Frontal cortex (tissue), 4 donors: ENCODE measurements around the gene ZNF516. TPM values are rescaled to one million over a fixed set of nuclear protein-coding genes. Genes with fewer than 3 reads are reported as not detected.

Source experiments
- DNase-seq, 2 donors: peaks; one replicate each; pipeline ENCODE4 v3.0.0; 2012; ENCODE audit warnings: low spot score in 2 of 2
- FAIRE-seq: peaks from 2 replicates; lab custom pipeline; 2012; peaks lifted over from hg19 to GRCh38; lab: Jason Lieb, UNC
- total RNA-seq: library from RNA; depleted of rRNA; stranded (reverse); fragments of >200 nt; gene quantifications from one replicate; pipeline ENCODE4 v1.2.3, GENCODE V29; 2014
- donor health status: control.
- donor health status: control.
- donor health status: control.

The ZNF516 gene
- total RNA-seq, 1 donor from 2014 or later = 14.3 TPM

DNA sequence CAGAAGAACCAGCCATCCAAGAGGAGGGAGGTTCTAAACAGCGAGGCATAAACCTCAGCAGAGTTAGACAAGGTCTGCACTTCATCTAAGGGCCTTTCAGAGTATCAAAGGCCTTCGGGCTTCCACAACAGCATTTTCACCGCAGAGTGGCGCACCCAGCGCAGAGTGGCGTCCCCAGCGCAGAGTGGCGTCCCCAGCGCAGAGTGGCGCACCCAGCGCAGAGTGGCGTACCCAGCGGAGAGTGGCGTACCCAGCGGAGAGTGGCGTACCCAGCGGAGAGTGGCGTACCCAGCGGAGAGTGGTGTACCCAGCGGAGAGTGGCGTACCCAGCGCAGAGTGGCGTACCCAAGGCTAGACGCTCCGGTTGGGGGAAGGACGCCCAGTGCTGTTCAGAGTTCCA, 137.9 kb downstream of the ZNF516 start:
- FAIRE-seq (no peak), DNase-seq (no peak)

DNA sequence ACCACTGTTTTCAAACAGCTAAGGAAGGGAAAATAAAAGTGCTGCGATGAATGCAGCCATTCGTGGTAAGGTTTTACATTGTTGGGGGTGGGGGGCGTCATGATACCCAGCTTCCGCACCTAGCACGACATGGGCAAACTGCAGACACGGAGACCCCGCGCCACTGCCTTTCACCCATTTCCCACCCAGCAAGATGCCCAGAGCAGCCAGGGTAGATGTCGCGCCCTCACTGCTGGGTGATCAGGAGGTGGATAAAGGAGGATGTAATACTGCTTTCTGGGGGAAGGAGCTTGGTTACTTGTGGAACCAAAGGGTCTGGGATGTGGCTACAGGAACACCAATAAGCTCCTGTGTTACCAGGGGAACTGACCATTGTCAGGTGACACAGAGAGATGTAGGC, 138.4 kb downstream of the ZNF516 start:
- FAIRE-seq (no peak), DNase-seq (no peak)

DNA sequence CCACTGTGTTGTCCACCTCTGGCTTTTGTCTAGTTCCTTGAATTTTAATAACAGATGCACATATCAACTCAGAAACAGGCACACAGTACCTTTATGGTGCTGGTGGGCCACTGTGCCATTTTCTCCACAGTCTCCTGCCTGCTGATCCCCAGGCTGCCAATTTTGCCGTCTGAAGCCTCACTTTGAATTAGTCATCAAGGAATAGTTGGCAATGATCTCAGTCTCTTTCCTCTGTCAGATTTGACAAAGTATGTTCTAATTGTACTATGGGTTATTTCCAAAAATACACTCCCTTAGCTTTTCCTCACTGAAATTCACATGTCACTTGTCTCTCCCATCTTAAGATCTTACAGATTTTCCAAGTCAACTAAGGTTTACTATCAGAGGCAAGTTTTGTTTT, 140.7 kb downstream of the ZNF516 start:
- FAIRE-seq = no peak
- no peak for DNase-seq

DNA sequence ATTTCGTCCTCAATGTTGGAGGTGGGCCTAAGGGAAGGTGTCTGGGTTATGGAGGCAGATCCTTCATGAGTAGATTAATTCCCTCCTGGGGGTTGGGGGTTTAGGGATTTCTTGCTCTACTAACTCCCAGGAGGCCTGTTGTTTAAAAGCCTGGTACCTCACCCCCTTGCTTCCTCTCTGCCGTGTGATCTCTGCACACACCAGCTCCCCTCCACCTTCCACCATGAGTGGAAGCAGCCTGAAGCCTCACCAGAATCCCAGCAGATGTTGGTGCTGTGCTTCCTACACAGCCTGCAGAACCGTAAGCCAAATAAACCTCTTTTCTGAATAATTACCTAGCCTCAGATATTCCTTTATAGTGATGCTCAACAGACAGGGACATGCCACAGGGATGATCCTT, 141.5 kb downstream of the ZNF516 start:
- DNase-seq (no peak), FAIRE-seq (no peak)

DNA sequence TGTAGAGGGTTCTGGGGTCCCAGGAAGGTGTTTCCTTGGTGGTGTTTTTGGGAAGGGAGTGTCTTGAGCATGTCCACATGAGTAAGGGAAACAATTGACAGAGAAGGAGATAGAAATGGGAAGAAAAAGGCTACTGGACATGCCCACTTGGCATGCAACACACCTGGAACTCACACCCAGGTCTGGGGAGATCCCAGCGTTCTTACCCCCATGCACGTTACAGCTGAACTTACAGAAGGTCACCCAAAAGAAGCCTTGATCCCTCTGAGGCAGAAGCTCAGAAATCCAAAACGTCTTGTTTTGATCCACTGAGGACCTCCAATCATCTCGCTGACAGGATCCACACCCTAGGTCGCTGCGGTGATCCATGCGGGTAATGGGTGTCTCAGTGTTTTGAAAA, 142.0 kb downstream of the ZNF516 start:
- DNase-seq (no peak), FAIRE-seq (no peak)

DNA sequence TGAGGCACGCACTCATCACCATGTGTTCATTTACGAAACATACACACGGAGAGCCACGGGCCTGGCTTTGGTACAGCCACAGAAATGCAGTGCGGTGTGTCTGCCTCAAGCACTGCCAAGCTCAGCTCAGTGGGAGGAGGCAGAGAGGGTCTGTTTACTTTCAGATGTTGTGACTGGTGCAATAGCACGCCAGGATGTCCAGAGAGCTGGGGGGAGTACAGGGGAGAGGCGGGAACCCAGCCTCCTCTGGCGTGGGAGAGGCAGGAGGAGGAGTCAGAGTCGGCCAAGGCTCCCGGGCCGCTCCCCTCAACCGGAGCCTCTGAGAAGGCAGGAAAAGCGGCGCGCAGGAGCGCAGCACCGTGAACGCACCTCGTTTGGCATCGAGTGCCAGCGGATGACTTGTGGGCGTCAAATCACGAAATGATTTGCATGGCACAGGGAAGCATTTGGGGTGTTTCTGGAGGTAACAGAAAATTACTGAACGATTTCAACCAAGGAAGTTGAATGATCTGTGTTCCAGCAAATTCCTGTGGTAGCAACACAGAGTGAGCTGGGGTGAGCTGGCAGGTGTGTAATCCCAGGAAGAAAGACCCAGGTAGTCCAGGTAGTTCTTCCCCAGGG, 143.0 kb downstream of the ZNF516 start:
- no peak for FAIRE-seq
- peak in 1 of 2 donors; percentile 56 for DNase-seq

DNA sequence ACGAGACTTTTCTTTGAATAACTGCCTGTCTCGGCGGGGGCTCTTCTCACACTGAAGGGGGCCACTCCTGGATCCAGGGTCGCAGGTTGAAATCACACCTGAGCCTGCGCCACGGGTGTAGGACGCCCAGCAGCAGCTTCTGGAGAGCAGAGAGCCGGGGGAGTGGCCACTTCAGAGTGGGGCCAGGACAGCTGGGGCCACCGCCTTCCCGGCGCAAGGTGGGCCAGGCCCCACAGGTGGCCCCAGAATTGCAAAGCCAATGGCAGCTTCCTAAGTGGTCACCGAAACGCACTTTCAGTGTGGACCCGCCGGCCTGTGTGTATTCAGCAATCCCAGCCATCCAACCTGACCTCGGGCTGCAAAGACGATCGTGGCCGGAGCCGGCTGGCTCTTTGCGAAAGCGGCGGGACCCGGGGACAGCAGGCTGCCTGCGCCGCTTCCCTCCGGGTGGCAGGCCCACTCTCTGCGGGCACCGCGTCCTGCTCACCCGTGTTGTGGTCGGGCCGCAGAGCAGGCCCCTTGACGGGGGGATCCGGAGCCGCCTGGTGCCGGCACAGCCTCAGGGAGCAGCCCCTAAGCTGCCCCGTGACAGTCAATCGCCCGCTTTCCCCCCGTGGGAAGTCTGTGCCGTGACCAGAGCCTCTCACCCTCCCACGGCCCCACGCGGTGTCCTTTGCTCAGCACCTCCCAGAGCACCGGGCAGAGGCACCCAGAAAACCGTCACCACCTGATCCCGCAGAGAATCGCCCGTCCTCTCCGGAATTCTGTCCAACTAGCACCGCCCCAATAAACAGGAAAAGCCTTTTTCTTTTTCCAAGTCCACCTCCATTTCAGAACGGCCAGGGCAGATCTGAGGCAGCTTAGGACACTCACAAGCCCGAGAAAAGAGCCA, 144.7 kb downstream of the ZNF516 start:
- DNase-seq = no peak
- no peak for FAIRE-seq

DNA sequence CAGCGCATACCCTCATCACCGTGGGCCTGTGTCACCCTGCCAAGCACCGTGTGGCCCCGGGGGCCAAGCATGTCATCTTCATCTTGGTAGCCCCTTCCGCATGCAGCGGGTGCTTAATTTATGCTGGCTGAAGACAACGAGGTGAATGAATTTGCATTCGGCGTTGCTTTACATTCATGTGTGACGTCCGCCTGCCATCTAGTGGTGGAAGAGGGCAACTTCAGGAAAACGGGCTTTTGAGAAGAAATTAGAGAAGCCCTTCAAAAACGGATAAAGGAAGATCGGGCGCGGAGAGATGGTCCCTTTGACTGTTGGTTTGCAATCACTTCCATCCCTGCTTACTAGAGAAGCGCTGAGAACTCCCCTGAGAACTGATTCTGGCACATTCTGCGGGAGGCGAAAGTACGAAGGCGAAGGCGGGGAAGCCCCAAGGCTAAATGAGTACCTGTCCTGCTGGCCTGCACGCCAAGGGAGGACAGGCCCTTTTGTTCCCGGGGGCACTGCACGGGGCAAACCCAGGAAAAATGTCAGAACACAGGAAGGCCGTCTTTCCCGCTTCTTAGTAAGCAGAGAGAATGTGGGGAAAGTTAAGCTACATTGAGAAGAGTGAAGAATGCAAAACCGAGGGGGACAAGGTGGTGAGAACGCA, 145.9 kb downstream of the ZNF516 start:
- peak; percentile 69 to 76 for DNase-seq
- peak; percentile 13 for FAIRE-seq

DNA sequence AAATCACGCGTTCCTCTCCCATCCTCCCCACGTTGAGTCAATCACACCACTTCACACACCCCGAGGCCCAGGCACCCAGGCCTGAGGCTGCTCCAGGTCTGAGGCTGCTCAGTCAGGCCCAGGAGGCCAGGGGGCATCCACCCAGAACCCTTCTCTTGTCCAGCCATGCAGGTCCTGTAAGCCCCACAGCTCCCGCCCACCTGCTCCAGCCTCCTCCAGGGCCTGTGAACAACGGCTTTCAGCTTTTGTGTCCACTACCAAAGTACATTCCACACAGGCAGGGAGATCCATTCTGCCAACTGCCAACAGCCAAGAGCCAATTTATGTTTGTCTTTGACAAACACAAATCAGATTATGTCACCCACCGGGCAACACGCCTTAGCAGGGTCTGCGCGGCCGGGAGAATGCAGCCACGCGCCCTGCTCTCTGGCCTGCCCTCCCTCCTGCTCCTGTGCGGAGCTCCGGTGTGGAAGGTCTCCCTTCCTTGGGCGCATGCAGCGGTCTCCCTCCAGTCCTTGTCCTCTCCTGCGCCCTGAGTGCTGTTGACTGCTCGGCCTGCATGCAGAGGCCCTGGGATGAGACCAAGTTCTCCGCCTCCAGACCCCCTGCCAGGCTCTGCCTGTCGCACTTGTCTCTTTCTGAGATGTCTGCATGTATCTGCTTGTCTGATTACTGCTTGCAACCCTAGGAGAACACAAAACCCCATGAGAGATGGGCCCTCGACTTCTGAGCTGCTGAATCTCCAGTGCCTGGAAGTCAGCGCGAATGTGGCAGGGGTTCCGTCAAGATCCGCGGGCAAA, 146.6 kb downstream of the ZNF516 start:
- no peak for FAIRE-seq
- no peak for DNase-seq

DNA sequence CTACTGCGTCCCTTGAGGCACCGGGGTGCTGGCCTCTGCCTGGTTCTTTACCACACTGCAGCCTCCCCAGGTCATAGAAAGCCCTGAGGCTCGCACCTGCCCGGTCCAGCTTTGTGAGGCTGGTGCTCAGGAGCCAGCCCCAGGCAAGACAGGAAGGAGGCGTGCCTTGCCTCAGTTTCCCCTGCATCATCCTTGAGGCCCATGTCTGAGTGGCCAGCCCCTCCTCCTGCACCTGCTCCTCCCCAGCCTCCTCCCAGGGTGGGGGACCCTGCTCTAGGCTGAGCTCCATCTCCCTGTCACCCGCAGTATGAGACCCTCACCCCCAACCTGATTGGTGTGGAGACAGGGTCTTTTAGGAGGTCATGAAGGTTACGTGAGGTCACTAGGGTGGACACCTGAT, 147.7 kb downstream of the ZNF516 start:
- FAIRE-seq = no peak
- DNase-seq = no peak

DNA sequence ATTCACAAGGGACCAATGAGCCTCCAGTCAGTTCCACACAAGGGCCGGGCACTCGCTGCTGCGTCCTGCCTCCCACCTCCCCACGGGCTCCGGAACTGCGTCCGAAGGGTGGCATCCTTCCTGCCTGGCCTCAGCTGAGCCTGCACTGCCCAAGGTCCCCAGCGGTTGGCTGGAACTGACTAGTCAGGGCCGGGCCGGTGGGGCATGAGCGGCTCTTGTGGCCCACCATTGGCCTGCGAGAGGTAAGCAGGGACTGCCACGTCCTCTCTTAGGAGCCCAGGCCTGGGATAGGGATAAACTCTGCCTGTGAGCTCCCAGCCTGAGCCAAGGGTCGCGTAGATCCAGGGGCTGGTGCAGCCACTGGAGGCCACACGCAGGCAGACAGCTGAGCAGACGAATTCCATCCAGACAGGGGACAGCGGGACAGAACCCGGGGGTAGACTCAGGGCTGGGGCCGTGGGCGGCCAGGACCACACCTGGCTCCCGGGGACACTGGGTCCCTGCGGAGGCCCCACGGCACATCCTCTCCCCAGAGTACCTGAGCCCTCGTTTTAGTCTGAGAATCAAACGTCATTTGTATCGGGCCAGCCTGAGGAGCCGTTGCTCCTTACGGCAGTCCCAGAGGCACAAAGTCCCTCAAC, 148.4 kb downstream of the ZNF516 start:
- DNase-seq (no peak), FAIRE-seq (no peak)

DNA sequence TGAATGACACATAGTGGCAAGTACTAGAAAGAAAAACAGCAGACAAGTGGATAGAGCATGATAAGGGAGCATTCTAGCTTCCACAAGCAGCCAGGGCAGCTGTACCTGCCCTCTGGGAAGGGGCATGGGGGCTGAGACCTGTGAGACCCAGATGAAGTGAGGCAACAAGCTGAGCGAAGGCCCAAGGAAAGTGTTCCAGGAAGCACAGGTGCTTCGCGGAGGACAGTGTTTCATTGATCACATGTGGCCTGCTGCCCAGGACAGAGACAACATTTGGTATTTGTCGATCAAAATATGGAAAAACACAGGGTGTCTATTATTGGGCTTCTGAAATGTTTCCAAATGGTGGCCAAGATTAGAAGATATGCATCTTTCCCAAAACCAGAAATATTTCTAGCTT, 149.1 kb downstream of the ZNF516 start:
- FAIRE-seq = no peak
- DNase-seq = no peak

DNA sequence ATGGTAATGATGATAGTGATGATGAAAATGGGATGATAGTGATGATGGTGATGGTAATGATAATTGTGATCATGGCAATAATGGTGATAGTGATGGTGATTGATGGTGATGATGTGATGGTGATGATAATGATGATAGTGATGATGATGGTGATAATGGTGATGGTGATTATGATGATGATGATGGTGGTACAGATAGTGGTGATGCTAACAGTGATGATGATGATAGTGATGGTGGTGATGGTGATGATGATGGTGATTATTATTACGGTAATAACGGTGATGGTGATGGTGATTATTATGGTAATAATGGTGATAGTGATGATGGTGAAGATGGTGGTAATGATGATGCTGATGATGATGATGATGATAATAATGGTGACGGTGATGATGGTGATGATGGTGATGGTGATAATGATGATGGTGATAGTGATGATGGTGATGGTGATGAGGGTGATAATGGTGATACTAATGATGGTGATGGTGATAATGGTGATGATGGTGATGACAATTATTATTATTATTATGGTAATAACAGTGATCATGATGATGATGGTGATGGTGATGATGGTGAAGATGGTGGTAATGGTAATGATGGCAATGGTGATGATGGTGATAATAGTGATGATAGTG, 151.0 kb downstream of the ZNF516 start:
- FAIRE-seq (no peak), DNase-seq (no peak)

DNA sequence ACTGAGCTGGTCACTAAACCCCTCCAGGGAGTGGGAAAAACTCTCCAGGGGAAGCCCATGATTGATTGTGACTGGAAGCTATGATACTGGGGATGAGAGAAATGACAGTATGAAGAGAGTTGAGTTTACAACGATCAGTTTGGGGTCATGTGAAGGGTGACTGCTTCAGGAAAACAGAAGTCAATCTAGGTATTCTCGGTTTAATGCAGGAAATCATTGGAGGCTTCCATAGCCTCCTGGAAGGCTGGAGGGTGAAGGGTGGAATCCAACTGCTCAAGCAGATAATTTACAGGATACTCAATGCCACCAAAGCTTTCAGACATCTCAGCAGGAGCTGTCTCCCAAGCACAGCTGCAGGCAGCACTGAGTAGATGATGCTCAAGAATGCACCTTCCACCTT, 154.6 kb downstream of the ZNF516 start:
- DNase-seq = no peak
- FAIRE-seq = no peak

DNA sequence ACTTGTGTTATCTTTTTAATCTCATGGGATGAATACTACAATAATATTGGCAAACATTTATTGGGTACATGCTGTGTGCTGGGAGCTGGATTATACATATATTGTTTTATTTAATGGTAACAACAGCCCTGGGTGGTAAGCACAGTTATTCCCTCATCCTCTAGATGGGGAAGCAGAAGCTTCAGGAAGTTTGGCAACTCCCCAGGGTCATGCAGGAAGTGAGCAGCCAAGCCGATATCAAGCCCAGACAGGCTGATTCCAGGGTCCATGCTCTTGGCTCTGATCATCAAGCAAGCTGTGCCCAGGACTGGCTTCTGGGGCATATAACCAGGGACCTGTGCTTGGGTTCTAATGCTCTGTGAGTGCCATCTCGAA, 155.8 kb downstream of the ZNF516 start:
- FAIRE-seq (no peak), DNase-seq (no peak)

DNA sequence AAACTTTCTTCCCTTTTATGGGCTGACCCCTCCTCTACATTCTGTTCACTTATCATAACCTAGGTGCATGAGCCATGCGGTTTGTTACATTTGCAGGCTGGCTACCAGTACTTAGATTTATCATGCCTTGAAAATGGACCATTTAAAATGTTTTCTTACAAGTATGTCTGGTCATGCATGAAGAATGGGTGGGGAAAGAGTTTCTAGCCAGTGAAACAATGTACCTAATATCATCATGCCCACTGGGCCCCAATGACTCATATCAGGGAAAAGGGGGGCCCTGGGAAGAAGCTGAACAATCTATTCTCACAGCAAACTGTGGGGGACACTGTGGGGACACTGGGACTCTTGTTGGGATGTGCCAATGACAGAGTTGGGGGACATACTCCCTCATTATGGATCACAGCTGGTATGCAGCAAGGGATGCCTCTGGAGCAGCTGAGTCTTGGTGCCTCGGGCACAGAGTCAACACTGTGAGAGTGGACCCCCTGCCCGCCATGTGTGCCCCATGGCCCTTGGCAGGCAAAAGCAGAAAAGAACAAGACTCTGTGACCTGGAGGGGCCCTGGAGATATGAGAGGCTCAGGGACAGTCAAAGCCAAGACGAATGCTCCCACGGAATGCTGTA, 156.3 kb downstream of the ZNF516 start:
- FAIRE-seq (no peak), DNase-seq (no peak)

DNA sequence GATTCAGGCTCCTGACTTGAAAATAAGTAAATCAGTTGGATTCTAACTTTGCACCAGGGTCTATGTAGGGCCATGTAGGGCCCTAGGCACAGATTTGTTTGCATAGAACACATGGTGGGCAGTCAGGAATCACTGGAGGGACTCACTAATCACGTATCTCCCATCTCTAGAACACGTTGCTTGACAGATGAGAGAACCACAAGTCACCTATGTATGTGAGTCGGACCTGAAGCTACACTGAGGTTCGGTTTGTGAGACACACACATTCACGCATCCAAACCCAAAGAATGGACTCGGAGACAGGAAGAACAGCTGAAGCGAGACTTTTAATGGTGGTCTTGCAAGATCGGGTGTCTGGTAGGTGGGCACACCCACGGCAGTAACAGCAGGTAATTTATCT, 157.0 kb downstream of the ZNF516 start:
- FAIRE-seq (no peak), DNase-seq (no peak)

DNA sequence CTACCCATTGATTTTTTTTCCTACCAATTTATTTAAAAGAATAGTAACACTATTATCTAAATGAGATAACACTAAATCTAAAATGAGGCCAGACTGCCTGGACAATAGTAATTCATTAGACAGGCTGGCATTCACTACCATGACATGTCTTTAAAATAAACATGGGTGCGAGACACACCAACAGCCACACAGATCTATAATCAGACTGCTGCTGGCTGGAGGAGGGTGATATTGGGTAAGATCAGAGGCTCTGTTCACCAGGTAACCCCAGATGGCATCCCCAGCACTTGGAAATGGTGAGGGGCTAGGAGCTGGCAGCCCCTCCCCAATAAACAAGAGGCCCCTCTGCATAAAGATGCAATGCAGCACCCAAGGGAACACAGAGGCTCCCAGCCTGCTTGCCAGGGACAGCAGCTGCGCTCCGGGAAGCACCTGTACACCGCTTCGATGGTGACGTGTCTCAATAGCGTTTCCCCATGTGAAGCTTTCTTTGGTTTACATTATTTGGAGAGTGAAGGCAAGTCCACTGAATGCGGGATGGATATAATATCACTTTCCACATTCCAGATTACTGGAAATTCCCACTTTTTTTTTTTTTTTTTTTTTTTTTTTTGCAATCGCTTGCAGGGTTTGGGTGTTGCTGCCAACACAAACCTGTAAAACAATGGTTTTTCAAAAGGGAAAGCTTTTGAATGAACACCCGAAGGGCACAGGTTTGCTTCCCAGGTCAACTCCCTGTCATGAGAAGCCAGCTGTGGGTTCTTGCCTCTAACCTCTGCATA, 159.0 kb downstream of the ZNF516 start:
- no peak for DNase-seq
- no peak for FAIRE-seq
